PC-9 (cell line): ENCODE results near the gene E2F6. TPM values are rescaled to one million over a fixed set of nuclear protein-coding genes. Genes with fewer than 3 reads are reported as not detected.

Experiments
- BruUV-seq: library from RNA; stranded (reverse); fragments of 400-500 nt; replicated peaks from 2 replicates; lab custom pipeline; 2021; lab: Mats Ljungman, UMichigan
- CTCF ChIA-PET: fragments of 300-600 bp; sonication (Branson Sonifier 250); formaldehyde crosslinking; loops from one replicate; lab custom pipeline; 2022; ENCODE audit warnings: antibody characterized with exemption; lab: Charles Lee
- POLR2A ChIA-PET: fragments of 300-600 bp; sonication (Branson Sonifier 250); formaldehyde crosslinking; loops from one replicate; lab custom pipeline; 2022; ENCODE audit warnings: antibody characterized with exemption; ENCODE audit not compliant: unreplicated experiment; lab: Charles Lee
- DNase-seq, 2 experiments: peaks; one replicate each; pipeline versions ENCODE4 v3.0.0 to v3.0.0-alpha.2; 2015 to 2022; ENCODE audit warnings: mixed read lengths in 1 of 2
- H2AFZ ChIP-seq: fragments of 200-600 bp; sonication (generic); 2 replicates; pipeline ENCODE4 v1.8.1; 2017; ENCODE audit warnings: antibody characterized with exemption
- H3F3A ChIP-seq: fragments of 200-600 bp; sonication (generic); 2 replicates; pipeline ENCODE4 v1.8.1; 2017; ENCODE audit warnings: antibody characterized with exemption, mild to moderate bottlenecking, low read depth; ENCODE audit not compliant: insufficient read depth
- H3K27ac ChIP-seq: fragments of 200-600 bp; sonication (generic); 2 replicates; pipeline ENCODE4 v1.6.1; 2016; ENCODE audit warnings: mixed run types
- H3K27me3 ChIP-seq: fragments of 200-600 bp; sonication (generic); 2 replicates; pipeline ENCODE4 v1.6.1; 2016; ENCODE audit warnings: low read depth, mixed run types; ENCODE audit not compliant: insufficient read depth
- H3K36me3 ChIP-seq: fragments of 200-600 bp; sonication (generic); 2 replicates; pipeline ENCODE4 v1.6.1; 2016; ENCODE audit warnings: low read depth, mixed run types
- H3K4me1 ChIP-seq: fragments of 200-600 bp; sonication (generic); replicated peaks from 2 replicates; pipeline ENCODE4 v1.6.1; 2016; ENCODE audit warnings: mixed run types; ENCODE audit not compliant: insufficient read depth
- H3K4me2 ChIP-seq: fragments of 200-600 bp; sonication (generic); 2 replicates; pipeline ENCODE4 v1.6.1; 2017; ENCODE audit warnings: mixed run types
- H3K4me3 ChIP-seq: fragments of 200-600 bp; sonication (generic); 2 replicates; pipeline ENCODE4 v1.6.1; 2016; ENCODE audit warnings: mixed run types
- H3K79me2 ChIP-seq: fragments of 200-600 bp; sonication (generic); 2 replicates; pipeline ENCODE4 v1.6.1; 2017; ENCODE audit warnings: low read depth, mixed run types
- H3K9me2 ChIP-seq: fragments of 200-600 bp; sonication (generic); 2 replicates; pipeline ENCODE4 v1.8.1; 2017; ENCODE audit warnings: mild to moderate bottlenecking; ENCODE audit not compliant: insufficient read depth
- H3K9me3 ChIP-seq: fragments of 200-600 bp; sonication (generic); 2 replicates; pipeline ENCODE4 v1.8.1; 2016; ENCODE audit warnings: low read depth; ENCODE audit not compliant: insufficient read depth
- H4K20me1 ChIP-seq: fragments of 200-600 bp; sonication (generic); 2 replicates; pipeline ENCODE4 v1.8.1; 2017; ENCODE audit not compliant: insufficient read depth
- CTCF ChIP-seq: fragments of 200-600 bp; sonication (generic); conservative IDR thresholded peaks from 2 replicates; pipeline ENCODE4 v1.6.1; 2017; ENCODE audit warnings: mixed run types, antibody characterized with exemption, mild to moderate bottlenecking, moderate library complexity
- EZH2 ChIP-seq: fragments of 200-600 bp; sonication (generic); IDR thresholded peaks from 2 replicates; pipeline ENCODE4 v1.8.0; 2017; ENCODE audit warnings: antibody characterized with exemption, low read depth
- intact Hi-C: fragments of 100-400 bp; cut with micrococcal nuclease; formaldehyde crosslinking; loops from one replicate; pipeline ENCODE4 v1.10.0; 2022; ENCODE audit not compliant: unreplicated experiment
- total RNA-seq: library from RNA; stranded (reverse); gene quantifications from 2 replicates; pipeline ENCODE4 v1.2.3, GENCODE V29; 2021

Gene E2F6
- total RNA-seq, 1 experiment from 2014 or later, result 15.2 TPM

- Histone ChIP-seq H3K4me2 (no peak overlapping the region), H4K20me1 (peaks cover 82% of the 10 kb centered on the region), H3K79me2 (peaks cover 75% of the 10 kb centered on the region), H2AFZ (no peak overlapping the region), H3K9me3 (no peaks in the 10 kb centered on the region), H3K4me3 (no peak overlapping the region), H3K27me3 (no peaks in the 10 kb centered on the region), H3K9me2 (no peaks in the 10 kb centered on the region), H3F3A (no peaks in the 10 kb centered on the region; the same call in 1 of the 2 replicates), H3K36me3 (peaks cover 31% of the 10 kb centered on the region), H3K27ac (no peak overlapping the region), H3K4me1 (no peaks in the 10 kb centered on the region)
- no peak for TF ChIP-seq CTCF
- TF ChIP-seq EZH2, result no peak
- ChIA-PET POLR2A (no interaction called here), CTCF (no interaction called here)
- intact Hi-C loops, result no loop called here
- no TSS peak for BruUV-seq
- no peak for DNase-seq
These were observed 9.7 kb downstream of the E2F6 start for GRCh38 chr2:11456251-11456650.

GRCh38 chr2:11454824-11455223 is 11.1 kb downstream of the E2F6 start:
- no peaks in the 10 kb centered on the region for H3K27me3 ChIP-seq
- ChIA-PET POLR2A (no interaction called here), CTCF (no interaction called here)
- no peak for DNase-seq
- H3K9me3 ChIP-seq, result no peaks in the 10 kb centered on the region
- TF ChIP-seq EZH2, result no peak
- TF ChIP-seq CTCF, result no peak
- H3K4me1 ChIP-seq, result no peaks in the 10 kb centered on the region
- peaks cover 60% of the 10 kb centered on the region for H3K79me2 ChIP-seq
- no peak overlapping the region for H2AFZ ChIP-seq
- BruUV-seq, result no TSS peak
- H3K27ac ChIP-seq, result no peak overlapping the region
- no peak overlapping the region for H3K4me3 ChIP-seq
- peaks cover 27% of the 10 kb centered on the region for H3K36me3 ChIP-seq
- peaks cover 69% of the 10 kb centered on the region for H4K20me1 ChIP-seq
- H3K4me2 ChIP-seq, result no peak overlapping the region
- no peaks in the 10 kb centered on the region; the same call in 1 of the 2 replicates for H3F3A ChIP-seq
- no peaks in the 10 kb centered on the region for H3K9me2 ChIP-seq
- intact Hi-C loops, result no loop called here

- no peaks in the 10 kb centered on the region for H3K9me3 ChIP-seq
- H3F3A ChIP-seq, result peaks cover 3% of the 10 kb centered on the region
- ChIA-PET POLR2A (no interaction called here), CTCF (no interaction called here)
- DNase-seq, result no peak
- no TSS peak for BruUV-seq
- H3K9me2 ChIP-seq, result no peaks in the 10 kb centered on the region
- H4K20me1 ChIP-seq, result peaks cover 39% of the 10 kb centered on the region
- no peak overlapping the region for H3K4me3 ChIP-seq
- no peak overlapping the region for H2AFZ ChIP-seq
- H3K79me2 ChIP-seq, result peaks cover 20% of the 10 kb centered on the region
- H3K27ac ChIP-seq, result no peak overlapping the region
- H3K4me1 ChIP-seq, result no peaks in the 10 kb centered on the region
- H3K36me3 ChIP-seq, result peaks cover 46% of the 10 kb centered on the region
- no peak overlapping the region for H3K4me2 ChIP-seq
- intact Hi-C loops, result no loop called here
- no peaks in the 10 kb centered on the region for H3K27me3 ChIP-seq
- TF ChIP-seq EZH2 (no peak), CTCF (no peak)
These were observed 15.2 kb downstream of the E2F6 start for GRCh38 chr2:11450791-11451190.
